CD4-positive, alpha-beta T cell treated with Interleukin-21 for 1 hour (primary cell): ENCODE data around the gene PRDM1.
"Not testable (repeated sequence)": the region's sequence is repeated elsewhere in the genome, so short reads cannot be mapped to it uniquely, and the experiment has no call there.

Source experiments
- DNase-seq: peaks from one replicate; pipeline ENCODE4 v3.0.0-alpha.2; 2020

Gene PRDM1

DNA sequence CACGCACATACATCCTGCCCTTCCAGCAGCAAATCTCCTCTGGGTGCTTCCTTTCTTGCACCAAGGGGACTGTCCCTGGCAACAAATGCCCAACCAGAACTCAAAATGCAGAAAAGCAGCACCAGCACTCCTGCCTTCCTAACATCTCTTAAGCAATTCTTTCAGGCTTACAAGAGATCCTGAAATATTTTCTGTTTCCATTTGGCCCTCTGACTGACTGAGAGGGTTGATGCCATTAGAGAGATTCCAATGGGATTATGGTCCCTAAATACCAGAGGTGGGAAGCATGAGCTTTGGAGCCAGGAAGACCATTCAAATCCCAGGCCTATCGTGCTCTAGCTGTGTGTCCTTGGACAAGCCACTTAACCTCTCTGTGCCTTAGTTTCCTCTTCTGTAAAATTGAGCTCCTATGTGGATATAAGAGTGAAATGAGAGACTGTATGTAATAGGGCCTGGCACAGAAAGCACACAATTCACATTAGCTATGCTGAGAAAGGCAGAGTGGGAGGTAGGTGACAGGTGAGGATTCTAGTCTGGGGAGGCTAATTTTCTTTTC is 56.8 kb downstream of the PRDM1 start:
- no peak for DNase-seq

DNA sequence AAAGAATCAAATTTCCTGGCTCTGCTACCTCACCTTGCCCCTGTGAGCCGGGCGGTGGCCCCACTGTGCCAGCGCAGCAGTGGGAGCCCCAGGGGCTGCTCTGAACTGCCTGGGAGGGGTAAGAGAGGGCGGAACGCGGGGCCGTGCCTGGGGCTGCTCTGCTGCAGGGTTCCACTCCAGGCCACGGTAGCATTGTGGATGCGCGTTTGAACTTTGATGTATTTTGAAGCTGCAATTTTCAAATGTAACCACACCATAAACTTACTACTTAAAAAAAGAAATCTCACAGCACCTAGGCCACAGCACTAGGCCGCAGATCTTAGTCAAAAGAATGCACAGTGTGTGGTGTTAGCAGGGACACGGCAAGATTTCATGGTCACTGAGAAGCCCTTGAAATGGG is 57.5 kb downstream of the PRDM1 start:
- no peak for DNase-seq

DNA sequence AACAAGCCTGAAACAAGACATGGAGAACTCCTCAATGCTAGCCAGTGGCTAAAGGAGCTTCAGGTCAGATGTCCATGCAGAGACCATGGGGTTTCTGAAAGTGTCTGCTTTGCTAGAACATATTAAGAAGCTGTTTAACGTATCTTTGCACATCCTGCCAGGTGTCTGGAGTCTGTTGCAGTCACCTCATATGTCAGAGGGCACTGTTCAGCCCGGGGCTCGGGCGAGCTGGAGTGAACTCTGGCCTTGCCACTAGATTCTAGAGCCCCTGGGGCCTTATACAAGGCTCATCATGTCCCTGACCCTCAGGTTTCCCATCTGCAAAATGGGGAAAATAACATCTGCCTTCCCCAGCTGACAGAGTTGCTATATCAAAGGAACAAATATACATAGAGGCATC is 59.0 kb downstream of the PRDM1 start:
- no peak for DNase-seq

DNA sequence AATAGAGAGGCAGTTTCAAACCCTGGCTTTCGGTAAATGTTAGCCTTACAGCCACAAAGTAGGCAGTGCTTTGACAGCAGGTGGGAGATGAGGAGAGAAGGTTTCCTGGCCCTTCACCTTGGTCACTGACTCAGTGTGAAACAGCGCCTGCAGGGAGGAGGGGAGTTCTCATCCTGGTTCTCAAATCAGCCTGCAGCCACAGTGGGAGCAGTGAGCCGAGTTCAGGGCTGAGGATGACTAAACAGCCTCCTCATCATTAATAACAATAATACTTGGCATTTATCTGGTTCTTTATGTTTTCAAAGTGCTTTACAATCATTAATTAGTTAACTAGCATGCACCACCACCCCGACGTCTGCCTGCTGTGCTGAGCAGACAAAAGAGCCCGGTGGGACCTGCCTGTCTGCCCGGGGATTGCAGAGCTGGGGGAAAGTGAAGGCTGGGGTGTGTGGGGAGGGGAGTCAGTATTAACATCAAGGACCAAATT is 59.6 kb downstream of the PRDM1 start:
- DNase-seq, result no peak

DNA sequence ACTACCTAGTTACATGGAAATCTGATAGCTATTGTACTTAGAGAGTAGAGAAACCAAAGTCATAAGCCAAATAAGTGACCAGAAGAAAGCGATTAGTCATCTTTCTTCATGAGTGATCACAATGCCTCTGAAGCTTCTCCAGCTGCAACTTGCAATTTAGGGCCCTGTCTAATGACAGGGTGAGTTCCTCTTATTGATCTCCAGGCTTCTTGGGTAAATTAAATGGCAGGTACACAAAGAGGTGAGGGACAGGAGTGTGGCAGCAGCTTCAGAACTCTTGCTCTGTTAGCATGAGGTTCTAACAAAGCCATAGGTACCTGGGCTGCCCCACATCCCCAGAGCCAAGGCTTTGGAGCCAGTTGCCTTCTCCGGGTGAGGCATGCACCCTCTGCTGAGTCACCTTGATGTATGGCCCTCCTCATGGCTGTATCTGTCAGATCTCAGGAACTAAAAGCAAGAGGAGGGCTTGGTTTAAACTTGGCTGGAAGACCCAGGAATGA is 60.8 kb downstream of the PRDM1 start:
- no peak for DNase-seq

DNA sequence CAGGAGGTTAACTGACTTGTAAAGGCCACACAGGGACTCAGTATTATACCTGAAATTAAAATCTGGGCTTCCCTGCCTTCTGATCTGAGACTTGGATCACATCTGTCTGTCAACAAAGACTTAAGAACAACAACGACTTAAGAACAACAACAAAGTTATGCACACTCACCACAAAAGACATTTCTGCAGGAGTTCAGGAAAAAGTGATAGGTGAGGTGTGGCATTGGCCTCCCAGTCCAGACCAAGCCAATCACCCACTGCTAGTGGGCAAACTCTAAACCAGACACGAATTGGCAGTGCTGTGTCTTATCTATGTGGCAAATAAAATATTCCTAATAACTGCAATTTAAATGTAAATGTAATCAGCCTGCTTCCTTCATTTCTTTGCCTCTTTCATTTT is 61.3 kb downstream of the PRDM1 start:
- no peak for DNase-seq

DNA sequence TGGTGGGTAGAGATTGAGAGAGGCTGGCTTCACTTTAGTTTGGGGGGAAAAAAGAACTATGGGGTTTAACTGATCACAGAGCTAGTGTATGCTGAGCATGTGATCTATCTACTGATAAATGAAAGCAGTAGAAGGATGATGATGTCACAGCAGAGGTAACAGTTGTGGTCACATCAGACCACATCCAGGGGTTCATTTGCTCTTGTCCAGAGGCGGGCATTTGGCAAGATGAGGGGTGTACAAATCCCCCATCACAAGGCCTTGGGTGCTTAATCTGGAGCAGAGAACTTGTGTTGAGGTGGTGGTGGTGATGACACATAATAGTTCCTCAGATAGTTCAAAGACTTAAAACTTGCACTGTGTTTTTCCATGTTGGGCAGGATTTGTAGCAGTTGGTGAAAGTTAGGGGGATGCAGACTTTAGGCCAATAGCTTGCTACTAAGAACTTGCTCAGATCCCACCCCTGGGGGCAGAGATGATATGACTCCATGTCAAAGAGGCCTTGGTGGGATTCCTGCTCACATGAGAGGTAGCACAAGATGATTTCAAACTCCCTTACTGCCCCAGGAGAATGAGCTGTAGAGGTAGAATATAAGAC is 63.4 kb downstream of the PRDM1 start:
- DNase-seq, result peak; percentile 55

DNA sequence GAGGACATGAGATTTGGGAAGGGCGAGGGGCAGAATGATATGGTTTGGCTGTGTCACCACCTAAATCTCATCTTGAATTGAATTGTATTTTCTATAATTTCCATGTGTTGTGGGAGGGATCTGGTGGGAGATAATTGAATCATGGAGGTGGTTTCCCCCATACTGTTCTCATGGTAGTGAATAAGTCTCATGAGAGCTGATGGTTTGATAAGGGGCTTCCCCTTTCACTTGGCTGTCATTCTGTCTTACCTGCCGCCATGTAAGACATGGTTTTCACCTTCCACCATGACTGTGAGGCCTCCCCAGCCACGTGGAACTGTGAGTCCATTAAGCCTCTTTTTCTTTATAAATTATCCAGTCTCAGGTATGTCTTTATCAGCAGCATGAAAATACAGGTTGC is 66.3 kb downstream of the PRDM1 start:
- not testable (repeated sequence) for DNase-seq

GRCh38 chr6:106152952-106153351 is 66.8 kb downstream of the PRDM1 start:
- no peak for DNase-seq

- no peak for DNase-seq
Observed at GRCh38 chr6:106154326-106154725, 68.2 kb downstream of the PRDM1 start.

DNA sequence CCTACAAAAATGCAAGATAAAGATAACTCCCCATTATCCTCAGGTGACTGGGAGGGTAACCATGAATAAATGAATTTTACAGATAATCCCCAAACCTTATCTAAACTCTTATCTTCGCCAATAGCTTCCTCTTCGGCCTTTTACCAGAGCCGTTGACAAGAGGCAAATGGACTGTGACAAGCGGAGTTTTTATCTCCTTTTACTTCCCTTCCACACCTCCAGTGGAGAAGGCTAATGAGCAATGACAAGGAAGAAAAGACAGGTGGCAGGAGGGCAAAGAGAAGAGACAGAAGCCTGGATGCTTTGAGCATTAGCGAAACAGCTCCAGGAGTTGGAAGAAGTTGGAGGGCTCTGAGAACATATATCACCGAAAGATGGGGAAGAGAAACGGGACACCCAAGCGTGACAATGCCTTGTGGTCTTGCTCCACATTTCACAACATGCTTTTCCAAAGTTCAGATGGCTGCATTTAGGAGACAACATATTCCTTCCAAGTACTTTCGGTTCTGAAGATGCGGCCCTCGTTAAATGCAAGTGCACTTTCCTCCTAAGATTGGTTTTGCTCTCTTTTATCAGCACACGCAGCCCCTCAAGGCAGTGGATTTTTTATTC is 69.2 kb downstream of the PRDM1 start:
- no peak for DNase-seq

DNA sequence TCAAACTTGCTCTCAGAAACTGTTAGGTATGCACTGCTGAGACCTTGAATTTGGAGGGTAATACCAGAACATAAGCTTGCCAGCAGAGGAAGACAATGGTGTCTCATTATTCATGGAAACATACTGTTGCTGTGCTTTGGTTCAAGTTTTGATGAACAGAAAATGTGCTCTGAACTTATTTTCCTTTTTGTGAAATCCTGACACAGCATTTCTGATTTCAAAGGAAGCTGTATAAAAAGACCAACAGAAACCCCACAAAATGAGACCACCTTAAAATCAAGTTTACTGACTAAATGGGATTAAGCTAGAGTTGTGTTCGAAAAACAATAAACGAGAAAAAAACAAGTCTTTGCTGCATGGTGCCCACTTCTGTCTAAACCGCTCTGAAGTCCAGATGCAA is 70.3 kb downstream of the PRDM1 start:
- DNase-seq, result no peak

- no peak for DNase-seq
Observed at GRCh38 chr6:106156863-106157262, 70.7 kb downstream of the PRDM1 start.

DNA sequence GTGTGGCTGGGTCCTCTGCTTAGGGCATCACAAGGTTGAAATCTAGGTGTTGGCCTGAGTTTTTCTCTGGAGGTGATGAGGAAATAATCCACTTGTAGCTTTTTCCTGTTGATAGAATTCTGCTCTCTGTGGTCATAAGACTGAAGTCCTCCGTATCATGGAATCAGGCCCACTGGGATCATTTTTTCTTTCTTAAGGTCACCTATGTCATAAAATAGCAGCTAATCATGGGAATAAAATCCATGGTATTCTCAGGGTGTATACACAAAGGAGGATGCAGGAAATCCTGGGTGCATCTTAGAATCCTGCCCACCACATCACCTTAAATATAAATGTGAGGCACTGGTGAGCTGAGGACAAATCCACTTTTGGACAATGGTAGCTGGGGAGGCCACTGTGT is 72.7 kb downstream of the PRDM1 start:
- no peak for DNase-seq
